GM13977 (cell line): ENCODE results near the gene OR8D4.
"Not testable (repeated sequence)": the region's sequence is repeated elsewhere in the genome, so short reads cannot be mapped to it uniquely, and the experiment has no call there.

ENCODE experiments used
- DNase-seq: peaks from one replicate; pipeline ENCODE4 v3.0.0; 2012; ENCODE audit warnings: low spot score
- CTCF ChIP-seq: IDR thresholded peaks from 2 replicates; pipeline ENCODE4 v1.5.1; 2012; ENCODE audit warnings: mild to moderate bottlenecking, control low read depth; ENCODE audit not compliant: insufficient read depth; ENCODE audit errors: extremely low read depth, missing control alignments
- in situ Hi-C: fragments of 300-500 bp; cut with MboI; formaldehyde crosslinking; loops from one replicate; pipeline ENCODE4 v1.12.0; 2022; ENCODE audit warnings: low sequenced_read_pairs, low pct_unique_long_range_greater_than_20kb, mixed read lengths, inconsistent platforms; ENCODE audit not compliant: unreplicated experiment

Gene OR8D4

DNA sequence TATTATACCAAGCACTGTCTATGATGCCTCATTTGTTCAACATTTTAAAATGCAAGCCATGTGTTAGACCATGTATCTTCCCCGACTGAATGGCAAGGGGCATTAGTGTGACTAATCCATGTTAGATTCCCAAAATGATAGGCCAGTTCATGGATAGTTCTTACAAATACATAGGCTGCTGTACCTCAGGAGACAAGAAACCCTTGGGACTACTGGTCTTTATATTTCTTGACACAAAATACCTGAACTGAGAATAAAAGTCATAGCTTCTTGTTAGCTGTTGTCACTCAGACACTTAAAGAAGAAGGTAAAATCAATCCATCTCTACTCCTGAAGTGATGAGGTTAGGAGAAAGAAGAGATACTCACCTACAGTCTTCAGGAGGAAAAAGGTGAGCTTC lies at the start of gene OR8D4:
TSS of gene OR8D4 (plus strand) at position 301 of the 400 bp plus-strand sequence. CDS start 4,265 bp downstream, outside the sequence.
- in situ Hi-C loops: no loop called here
- DNase-seq: no peak
- TF ChIP-seq CTCF: no peak

DNA sequence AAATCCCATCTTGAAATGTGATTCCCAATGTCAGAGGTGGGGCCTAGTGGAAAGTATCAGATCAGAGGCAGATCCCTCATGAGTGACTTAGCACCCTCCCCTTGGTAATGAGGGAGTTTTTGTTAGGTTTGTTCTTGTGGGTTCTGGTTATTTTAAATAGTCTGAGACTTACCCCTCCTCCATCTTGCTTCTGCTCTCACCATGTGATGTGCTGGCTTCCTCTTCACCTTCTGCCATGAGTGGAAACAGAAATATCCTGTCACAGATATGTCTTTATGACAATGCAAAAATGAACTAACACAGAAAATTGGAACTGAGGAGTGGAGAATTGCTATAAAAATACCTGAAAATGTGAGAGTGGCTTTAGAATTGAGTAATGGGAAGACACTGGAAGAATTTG lies 49.6 kb upstream of the OR8D4 start:
- in situ Hi-C loops: no loop called here
- DNase-seq: no peak
- TF ChIP-seq CTCF: no peak

DNA sequence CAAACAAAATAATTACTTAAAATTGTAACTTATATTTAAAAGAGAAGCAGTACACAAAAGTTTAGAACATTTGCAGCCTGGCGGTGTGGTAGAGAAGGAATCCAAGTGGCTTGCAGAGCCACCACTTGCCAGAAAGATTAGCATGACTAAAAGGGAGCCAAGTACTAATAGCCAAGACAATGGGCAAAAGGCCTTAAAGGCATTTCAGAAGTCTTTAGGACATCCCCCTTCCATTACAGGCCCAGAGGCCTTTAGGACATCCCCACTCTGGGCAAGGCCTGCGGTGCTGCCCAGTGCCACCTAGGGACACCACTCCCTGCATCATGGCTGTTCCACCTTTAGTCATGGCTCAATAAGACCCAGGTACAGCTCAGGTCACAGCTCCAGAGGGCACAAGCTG lies 48.9 kb upstream of the OR8D4 start:
- DNase-seq: no peak
- TF ChIP-seq CTCF: no peak
- in situ Hi-C loops: no loop called here

DNA sequence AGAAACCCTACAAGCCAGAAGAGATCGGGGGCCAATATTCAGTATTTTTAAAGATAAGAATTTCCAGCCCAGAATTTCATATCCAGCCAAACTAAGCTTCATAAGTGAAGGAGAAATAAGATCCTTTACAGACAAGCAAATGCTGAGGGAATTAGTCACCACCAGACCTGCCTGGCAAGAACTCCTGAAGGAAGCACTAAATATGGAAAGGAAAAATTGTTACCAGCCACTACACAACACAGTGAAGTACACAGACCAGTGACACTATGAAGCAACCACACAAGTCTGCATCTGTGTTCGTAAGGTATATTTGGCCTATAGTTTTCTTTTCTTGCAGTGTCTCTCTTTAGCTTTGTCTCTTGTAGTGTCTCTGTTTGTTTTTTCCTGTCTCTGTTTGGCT lies 45.5 kb upstream of the OR8D4 start:
- in situ Hi-C loops: no loop called here
- no peak for TF ChIP-seq CTCF
- no peak for DNase-seq

DNA sequence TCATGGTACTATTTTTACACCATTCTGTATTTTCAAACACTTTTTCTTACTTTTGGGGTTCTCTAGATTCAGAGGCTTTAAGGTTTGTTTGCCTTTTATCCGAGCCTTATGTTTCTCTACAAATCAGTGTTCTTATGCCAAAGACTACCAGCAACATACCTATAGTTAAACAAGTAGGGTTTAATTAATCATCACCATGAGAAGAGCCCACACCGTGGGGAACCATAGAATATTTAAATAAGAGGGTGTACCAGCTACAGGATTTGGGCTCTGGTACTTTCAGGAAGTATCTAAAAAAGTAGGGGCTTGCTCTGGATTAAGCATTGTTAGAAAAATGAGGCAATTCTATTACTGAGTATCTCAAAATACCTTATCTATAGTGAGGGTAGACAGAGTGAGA lies 42.2 kb upstream of the OR8D4 start:
- no peak for DNase-seq
- no peak for TF ChIP-seq CTCF
- in situ Hi-C loops: no loop called here

DNA sequence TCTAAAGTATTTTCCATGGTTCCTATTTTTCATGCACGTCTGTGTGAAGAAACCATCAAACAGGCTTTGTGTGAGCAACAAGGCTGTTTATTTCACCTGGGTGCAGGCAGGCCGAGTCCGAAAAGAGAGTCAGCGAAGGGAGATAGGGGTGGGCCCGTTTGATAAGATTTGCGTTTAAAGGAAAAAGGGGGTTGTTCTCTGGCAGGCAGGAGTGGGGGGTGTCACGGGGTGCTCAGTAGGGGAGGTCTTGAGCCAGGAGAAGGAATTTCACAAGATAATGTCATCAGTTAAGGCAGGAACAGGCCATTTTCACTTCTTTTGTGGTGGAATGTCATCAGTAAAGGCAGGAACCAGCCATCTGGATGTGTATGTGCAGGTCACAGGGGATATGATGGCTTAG lies 36.7 kb upstream of the OR8D4 start:
- DNase-seq, in situ Hi-C loops: not testable (repeated sequence)

DNA sequence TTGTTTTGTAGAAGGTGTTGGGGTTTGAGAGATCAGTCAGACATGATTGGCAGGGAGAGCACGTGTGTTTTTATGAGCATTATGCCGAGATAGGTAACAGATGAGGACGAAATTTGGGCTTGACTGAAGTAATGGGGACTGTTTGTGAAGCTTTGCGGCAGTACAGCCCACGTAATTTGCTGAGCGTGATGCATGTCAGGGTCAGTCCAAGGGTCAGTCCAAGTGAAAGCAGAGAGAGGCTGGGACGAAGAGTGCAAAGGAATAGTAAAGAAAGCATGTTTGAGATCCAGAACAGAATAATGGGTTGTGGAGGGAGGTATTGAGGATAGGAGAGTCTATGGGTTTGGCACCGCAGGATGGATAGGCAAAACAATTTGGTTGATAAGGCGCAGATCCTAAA lies 34.2 kb upstream of the OR8D4 start:
- in situ Hi-C loops, DNase-seq: not testable (repeated sequence)

- DNase-seq: no peak
- in situ Hi-C loops: no loop called here
These were observed 21.1 kb upstream of the OR8D4 start for GRCh38 chr11:123880912-123881311.

More at GRCh38 chr11:123880912-123881311, 21.1 kb upstream of the OR8D4 start:
- TF ChIP-seq CTCF: no peak
